IPS-20b (cell line): ENCODE results near the gene CNOT1.

Experiments
- H3K27ac ChIP-seq: one replicate; pipeline ENCODE4 v1.5.1; 2013; ENCODE audit warnings: low read length
- H3K27me3 ChIP-seq: 2 replicates; pipeline ENCODE4 v1.6.1; 2013; ENCODE audit warnings: mild to moderate bottlenecking, low read length, inconsistent platforms; ENCODE audit not compliant: insufficient read depth
- H3K36me3 ChIP-seq: 2 replicates; pipeline ENCODE4 v1.6.1; 2013; ENCODE audit warnings: low read depth, mild to moderate bottlenecking, inconsistent platforms, low read length, moderate library complexity; ENCODE audit not compliant: insufficient read depth
- H3K4me1 ChIP-seq: 2 replicates; pipeline ENCODE4 v1.6.1; 2013; ENCODE audit warnings: mild to moderate bottlenecking, control low read depth, inconsistent platforms, low read length, moderate library complexity; ENCODE audit not compliant: insufficient read depth
- H3K4me3 ChIP-seq: 2 replicates; pipeline ENCODE4 v1.5.1; 2013; ENCODE audit warnings: mild to moderate bottlenecking, low read length, inconsistent platforms
- H3K9ac ChIP-seq: 2 replicates; pipeline ENCODE4 v1.6.1; 2013; ENCODE audit warnings: low read depth, mild to moderate bottlenecking, inconsistent platforms, low read length, moderate library complexity
- H3K9me3 ChIP-seq: 2 replicates; pipeline ENCODE4 v1.6.1; 2013; ENCODE audit warnings: mild to moderate bottlenecking, low read depth, low read length, inconsistent platforms; ENCODE audit not compliant: insufficient read depth

CNOT1 gene

GRCh38 chr16:58605562-58605961, 24.1 kb downstream of the CNOT1 start:
- Histone ChIP-seq H3K4me1 (no peaks in the 10 kb centered on the region), H3K9me3 (no peaks in the 10 kb centered on the region), H3K27ac (no peak overlapping the region), H3K27me3 (no peaks in the 10 kb centered on the region), H3K36me3 (peaks cover 28% of the 10 kb centered on the region), H3K4me3 (no peak overlapping the region), H3K9ac (no peak overlapping the region)

GRCh38 chr16:58591083-58591482, 38.5 kb downstream of the CNOT1 start:
- Histone ChIP-seq H3K4me1 (no peaks in the 10 kb centered on the region), H3K4me3 (no peak overlapping the region), H3K9ac (no peak overlapping the region), H3K27ac (no peak overlapping the region), H3K27me3 (no peaks in the 10 kb centered on the region), H3K9me3 (0 out of 2 replicates have a peak, but pooled peaks cover 4% of the 10 kb centered on the region), H3K36me3 (peaks cover 96% of the 10 kb centered on the region)

GRCh38 chr16:58589326-58589905, 40.2 kb downstream of the CNOT1 start:
- no peak overlapping the region for H3K4me3 ChIP-seq
- no peak overlapping the region for H3K9ac ChIP-seq
- 0 out of 2 replicates have a peak, but pooled peaks cover 4% of the 10 kb centered on the region for H3K9me3 ChIP-seq
- no peak overlapping the region for H3K27ac ChIP-seq
- H3K4me1 ChIP-seq = no peaks in the 10 kb centered on the region
- H3K27me3 ChIP-seq = no peaks in the 10 kb centered on the region
- H3K36me3 ChIP-seq = peaks cover 96% of the 10 kb centered on the region

GRCh38 chr16:58588406-58588805, 41.2 kb downstream of the CNOT1 start:
- Histone ChIP-seq H3K27me3 (no peaks in the 10 kb centered on the region), H3K9ac (no peak overlapping the region), H3K4me1 (no peaks in the 10 kb centered on the region), H3K27ac (no peak overlapping the region), H3K4me3 (no peak overlapping the region), H3K9me3 (0 out of 2 replicates have a peak, but pooled peaks cover 4% of the 10 kb centered on the region), H3K36me3 (peaks cover 98% of the 10 kb centered on the region)

GRCh38 chr16:58586340-58587030, 43.1 kb downstream of the CNOT1 start:
- Histone ChIP-seq H3K27ac (no peak overlapping the region), H3K4me3 (no peak overlapping the region), H3K36me3 (peaks cover 98% of the 10 kb centered on the region), H3K9me3 (0 out of 2 replicates have a peak, but pooled peaks cover 4% of the 10 kb centered on the region), H3K4me1 (no peaks in the 10 kb centered on the region), H3K27me3 (no peaks in the 10 kb centered on the region), H3K9ac (no peak overlapping the region)

GRCh38 chr16:58584831-58585505, 44.7 kb downstream of the CNOT1 start:
- no peak overlapping the region for H3K4me3 ChIP-seq
- H3K9me3 ChIP-seq = 0 out of 2 replicates have a peak, but pooled peaks cover 4% of the 10 kb centered on the region
- no peak overlapping the region for H3K27ac ChIP-seq
- H3K36me3 ChIP-seq = peaks cover 98% of the 10 kb centered on the region
- H3K27me3 ChIP-seq = no peaks in the 10 kb centered on the region
- H3K9ac ChIP-seq = no peak overlapping the region
- no peaks in the 10 kb centered on the region for H3K4me1 ChIP-seq

GRCh38 chr16:58582971-58583765, 46.5 kb downstream of the CNOT1 start:
- Histone ChIP-seq H3K4me3 (no peak overlapping the region), H3K27ac (no peak overlapping the region), H3K9ac (no peak overlapping the region), H3K36me3 (peaks cover 98% of the 10 kb centered on the region), H3K4me1 (no peaks in the 10 kb centered on the region), H3K27me3 (no peaks in the 10 kb centered on the region), H3K9me3 (0 out of 2 replicates have a peak, but pooled peaks cover 4% of the 10 kb centered on the region)

- Histone ChIP-seq H3K27ac (no peak overlapping the region), H3K4me3 (no peak overlapping the region), H3K27me3 (no peaks in the 10 kb centered on the region), H3K36me3 (peaks cover 98% of the 10 kb centered on the region), H3K4me1 (no peaks in the 10 kb centered on the region), H3K9ac (no peak overlapping the region), H3K9me3 (0 out of 2 replicates have a peak, but pooled peaks cover 4% of the 10 kb centered on the region)
Observed at GRCh38 chr16:58582133-58582532, 47.5 kb downstream of the CNOT1 start.

- Histone ChIP-seq H3K9ac (no peak overlapping the region), H3K4me3 (no peak overlapping the region), H3K9me3 (no peaks in the 10 kb centered on the region), H3K36me3 (peaks cover 100% of the 10 kb centered on the region), H3K4me1 (no peaks in the 10 kb centered on the region), H3K27ac (no peak overlapping the region), H3K27me3 (no peaks in the 10 kb centered on the region)
Observed at GRCh38 chr16:58579587-58579986, 50.0 kb downstream of the CNOT1 start.

- no peaks in the 10 kb centered on the region for H3K9me3 ChIP-seq
- no peak overlapping the region for H3K4me3 ChIP-seq
- no peak overlapping the region for H3K9ac ChIP-seq
- no peak overlapping the region for H3K27ac ChIP-seq
- H3K36me3 ChIP-seq = peaks cover 100% of the 10 kb centered on the region
- H3K4me1 ChIP-seq = no peaks in the 10 kb centered on the region
- no peaks in the 10 kb centered on the region for H3K27me3 ChIP-seq
Observed at GRCh38 chr16:58578642-58579041, 51.0 kb downstream of the CNOT1 start.

GRCh38 chr16:58577141-58577540, 52.5 kb downstream of the CNOT1 start:
- Histone ChIP-seq H3K36me3 (peaks cover 99% of the 10 kb centered on the region), H3K4me1 (no peaks in the 10 kb centered on the region), H3K27ac (no peak overlapping the region), H3K27me3 (no peaks in the 10 kb centered on the region), H3K9me3 (no peaks in the 10 kb centered on the region), H3K9ac (no peak overlapping the region), H3K4me3 (no peak overlapping the region)
